ENCODE measurements around the gene RABGGTA.

DNA sequence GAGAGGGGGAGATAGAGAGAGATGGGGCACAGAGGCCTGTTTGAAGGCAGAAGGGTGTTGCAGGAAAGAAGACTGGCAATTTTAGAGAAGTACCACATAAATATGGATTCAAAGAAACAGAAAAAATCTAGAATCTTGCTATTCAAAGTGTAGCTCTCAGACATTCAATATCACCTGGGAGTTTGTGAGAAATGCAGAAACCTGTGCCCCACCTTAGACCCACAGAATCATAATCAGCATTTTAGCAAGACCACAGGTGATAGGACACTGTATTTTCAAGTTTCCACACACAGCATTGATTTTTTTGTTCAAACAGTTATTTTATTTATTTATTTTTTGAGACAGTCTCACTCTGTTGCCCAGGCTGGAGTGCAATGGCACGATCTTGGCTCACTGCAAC, 42.5 kb downstream of the RABGGTA start:
- TF ChIP-seq, protein P1, sequence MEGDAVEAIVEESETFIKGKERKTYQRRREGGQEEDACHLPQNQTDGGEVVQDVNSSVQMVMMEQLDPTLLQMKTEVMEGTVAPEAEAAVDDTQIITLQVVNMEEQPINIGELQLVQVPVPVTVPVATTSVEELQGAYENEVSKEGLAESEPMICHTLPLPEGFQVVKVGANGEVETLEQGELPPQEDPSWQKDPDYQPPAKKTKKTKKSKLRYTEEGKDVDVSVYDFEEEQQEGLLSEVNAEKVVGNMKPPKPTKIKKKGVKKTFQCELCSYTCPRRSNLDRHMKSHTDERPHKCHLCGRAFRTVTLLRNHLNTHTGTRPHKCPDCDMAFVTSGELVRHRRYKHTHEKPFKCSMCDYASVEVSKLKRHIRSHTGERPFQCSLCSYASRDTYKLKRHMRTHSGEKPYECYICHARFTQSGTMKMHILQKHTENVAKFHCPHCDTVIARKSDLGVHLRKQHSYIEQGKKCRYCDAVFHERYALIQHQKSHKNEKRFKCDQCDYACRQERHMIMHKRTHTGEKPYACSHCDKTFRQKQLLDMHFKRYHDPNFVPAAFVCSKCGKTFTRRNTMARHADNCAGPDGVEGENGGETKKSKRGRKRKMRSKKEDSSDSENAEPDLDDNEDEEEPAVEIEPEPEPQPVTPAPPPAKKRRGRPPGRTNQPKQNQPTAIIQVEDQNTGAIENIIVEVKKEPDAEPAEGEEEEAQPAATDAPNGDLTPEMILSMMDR (IDR thresholded peaks at IDR 0.05) = no peak
- no peak for TF ChIP-seq POLR2A (IDR thresholded peaks at IDR 0.05)

Measured in right lobe of liver (tissue), 4 donors.